D721Med (cell line): Measurements from ENCODE around the gene SH3TC2.
"Not testable (repeated sequence)": the region's sequence is repeated elsewhere in the genome, so short reads cannot be mapped to it uniquely, and the experiment has no call there.

Source experiments
- DNase-seq: peaks from one replicate; pipeline ENCODE4 v3.0.0; 2011; ENCODE audit warnings: low spot score; ENCODE audit not compliant: insufficient read length
- FAIRE-seq: peaks from 2 replicates; lab custom pipeline; 2011; peaks lifted over from hg19 to GRCh38; lab: Jason Lieb, UNC
- TF ChIP-seq, protein P1 (sequence below): IDR thresholded peaks from 2 replicates; pipeline ENCODE4 v1.5.1; 2012; ENCODE audit warnings: mild to moderate bottlenecking, control low read depth; ENCODE audit not compliant: insufficient read depth; ENCODE audit errors: missing control alignments

Gene SH3TC2

DNA sequence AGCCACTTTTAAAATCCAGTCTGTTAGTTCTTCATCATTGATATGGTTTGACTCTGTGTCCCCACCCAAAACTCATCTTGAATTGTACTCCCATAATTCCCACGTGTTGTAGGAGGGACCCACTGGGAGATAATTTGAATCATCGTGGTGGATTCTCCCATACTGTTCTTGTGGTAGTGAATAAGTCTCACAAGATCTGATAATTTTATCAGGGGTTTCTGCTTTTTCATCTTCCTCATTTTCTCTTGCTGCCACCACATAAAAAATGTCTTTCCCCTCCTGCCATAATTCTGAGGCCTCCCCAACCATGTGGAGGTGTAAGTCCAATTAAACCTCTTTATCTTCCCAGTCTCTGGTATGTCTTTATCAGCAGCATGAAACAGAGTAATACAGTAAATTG, 26.9 kb upstream of the SH3TC2 start:
- DNase-seq = no peak
- TF ChIP-seq, protein P1, sequence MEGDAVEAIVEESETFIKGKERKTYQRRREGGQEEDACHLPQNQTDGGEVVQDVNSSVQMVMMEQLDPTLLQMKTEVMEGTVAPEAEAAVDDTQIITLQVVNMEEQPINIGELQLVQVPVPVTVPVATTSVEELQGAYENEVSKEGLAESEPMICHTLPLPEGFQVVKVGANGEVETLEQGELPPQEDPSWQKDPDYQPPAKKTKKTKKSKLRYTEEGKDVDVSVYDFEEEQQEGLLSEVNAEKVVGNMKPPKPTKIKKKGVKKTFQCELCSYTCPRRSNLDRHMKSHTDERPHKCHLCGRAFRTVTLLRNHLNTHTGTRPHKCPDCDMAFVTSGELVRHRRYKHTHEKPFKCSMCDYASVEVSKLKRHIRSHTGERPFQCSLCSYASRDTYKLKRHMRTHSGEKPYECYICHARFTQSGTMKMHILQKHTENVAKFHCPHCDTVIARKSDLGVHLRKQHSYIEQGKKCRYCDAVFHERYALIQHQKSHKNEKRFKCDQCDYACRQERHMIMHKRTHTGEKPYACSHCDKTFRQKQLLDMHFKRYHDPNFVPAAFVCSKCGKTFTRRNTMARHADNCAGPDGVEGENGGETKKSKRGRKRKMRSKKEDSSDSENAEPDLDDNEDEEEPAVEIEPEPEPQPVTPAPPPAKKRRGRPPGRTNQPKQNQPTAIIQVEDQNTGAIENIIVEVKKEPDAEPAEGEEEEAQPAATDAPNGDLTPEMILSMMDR = no peak
- FAIRE-seq = no peak

DNA sequence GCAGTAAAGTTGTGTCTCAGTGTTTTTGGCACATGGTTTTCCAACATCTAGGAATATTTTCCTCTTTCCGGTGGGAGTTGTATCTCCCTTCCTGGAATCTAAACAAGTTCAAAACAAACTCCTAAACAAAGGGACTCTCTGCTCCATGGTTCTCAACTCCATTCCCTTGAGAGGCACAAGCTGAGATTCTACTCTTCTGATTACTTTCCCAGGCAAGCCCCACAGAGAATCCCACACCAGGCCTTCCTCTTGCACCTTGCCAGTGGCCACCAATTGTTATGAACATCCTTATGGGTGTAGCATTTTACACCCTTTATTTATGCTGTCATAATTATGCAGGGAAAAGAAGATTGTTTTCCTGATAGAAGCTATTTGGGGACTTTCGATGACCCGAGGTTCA, 25.8 kb upstream of the SH3TC2 start:
- FAIRE-seq = no peak
- DNase-seq = no peak
- TF ChIP-seq, protein P1 = no peak

DNA sequence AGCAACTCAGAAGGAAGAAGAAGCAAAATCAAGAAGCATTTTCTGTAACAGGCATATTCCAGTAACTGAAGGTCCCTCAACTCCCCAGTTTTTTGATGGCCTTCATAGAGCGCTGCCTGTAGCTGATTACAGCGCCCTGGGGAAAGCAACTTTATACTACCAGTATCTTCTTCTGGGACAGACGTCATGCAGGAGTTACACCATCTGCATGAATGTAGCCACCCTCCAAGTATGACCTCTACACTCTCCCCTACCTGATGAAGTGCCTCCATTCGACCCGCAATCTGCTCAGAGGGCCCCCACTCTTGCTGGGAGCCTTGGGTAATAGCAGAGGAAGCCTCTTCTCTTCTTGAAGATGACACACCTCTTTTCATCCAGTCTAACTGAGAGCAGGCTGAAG, 21.0 kb upstream of the SH3TC2 start:
- TF ChIP-seq, protein P1 = no peak
- FAIRE-seq = no peak

DNA sequence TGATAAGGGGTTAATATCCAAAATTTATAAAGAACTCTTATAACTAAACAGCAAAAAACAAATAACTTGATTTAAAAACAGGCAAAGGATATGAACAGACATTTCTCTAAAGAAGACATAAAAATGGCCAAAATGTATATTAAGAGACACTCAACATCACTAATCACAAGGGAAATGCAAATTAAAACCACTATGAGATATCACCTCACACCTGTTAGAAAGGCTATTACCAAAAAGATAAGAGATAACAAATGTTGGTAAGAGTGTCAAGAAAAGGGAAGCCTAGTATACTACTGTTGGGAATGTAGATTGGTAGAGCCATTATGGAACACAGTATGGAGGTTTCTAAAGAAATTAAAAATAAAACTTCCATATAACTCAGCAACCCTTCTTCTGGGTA, 19.4 kb upstream of the SH3TC2 start:
- no peak for DNase-seq
- no peak for FAIRE-seq
- TF ChIP-seq, protein P1 = no peak

More for the DNA sequence above, 21.0 kb upstream of the SH3TC2 start:
- DNase-seq = no peak

DNA sequence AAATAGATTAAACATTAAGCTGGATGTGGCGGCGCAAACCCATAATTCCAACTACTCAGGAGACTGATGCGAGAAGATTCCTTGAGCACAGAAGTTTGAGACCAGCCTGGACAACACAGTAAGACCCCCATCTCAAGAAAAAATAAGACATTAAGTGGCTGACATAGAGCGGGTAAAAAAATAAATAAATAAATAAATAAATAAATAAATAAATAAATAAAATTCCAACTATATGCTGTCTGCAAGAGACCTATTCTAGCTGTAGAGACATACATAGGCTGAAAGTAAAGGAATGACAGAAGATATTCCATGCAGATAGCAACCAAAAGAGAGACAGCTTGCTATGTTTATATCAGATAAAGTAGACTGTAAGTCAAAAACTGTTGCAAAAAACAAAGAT, 17.4 kb upstream of the SH3TC2 start:
- FAIRE-seq (no peak), DNase-seq (no peak)
- TF ChIP-seq, protein P1 = no peak

DNA sequence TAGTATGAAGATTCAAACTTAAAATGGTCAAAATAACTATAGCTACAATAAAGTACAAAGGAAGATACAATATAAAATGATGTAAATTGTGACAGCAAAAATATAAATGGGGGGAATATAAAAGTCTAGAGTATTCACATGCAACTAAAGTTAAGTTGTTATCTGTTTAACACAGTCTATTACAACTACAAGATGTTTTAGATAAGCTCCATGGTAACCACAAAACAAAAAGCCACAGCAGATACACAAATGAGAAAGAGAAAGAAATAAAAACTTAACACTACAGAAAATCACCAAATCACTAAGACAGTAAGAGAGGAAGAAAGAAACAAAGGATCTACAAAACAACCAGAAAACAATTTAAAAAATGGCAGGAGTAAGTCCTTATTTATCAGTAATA, 17.0 kb upstream of the SH3TC2 start:
- DNase-seq (no peak), FAIRE-seq (no peak)
- TF ChIP-seq, protein P1 = no peak

DNA sequence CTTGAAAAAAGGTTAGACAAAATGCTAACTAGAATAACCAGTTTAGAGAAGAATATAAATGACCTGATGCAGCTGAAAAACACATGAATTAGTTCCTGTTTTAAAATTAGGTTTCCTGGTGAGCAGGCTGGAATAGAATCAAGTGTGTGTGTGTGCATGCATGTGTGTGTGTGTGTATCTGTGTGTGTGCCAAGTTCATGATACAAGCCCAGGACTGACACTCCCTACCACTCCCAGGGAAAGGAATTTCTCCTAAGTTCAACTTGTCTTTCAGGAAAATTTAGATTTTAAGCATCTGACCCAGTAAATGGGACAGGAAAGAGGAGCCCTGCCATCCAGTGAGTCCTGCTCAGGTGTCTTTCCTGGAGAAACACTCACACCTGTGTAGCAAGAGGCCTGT, 11.2 kb upstream of the SH3TC2 start:
- not testable (repeated sequence) for DNase-seq, FAIRE-seq

DNA sequence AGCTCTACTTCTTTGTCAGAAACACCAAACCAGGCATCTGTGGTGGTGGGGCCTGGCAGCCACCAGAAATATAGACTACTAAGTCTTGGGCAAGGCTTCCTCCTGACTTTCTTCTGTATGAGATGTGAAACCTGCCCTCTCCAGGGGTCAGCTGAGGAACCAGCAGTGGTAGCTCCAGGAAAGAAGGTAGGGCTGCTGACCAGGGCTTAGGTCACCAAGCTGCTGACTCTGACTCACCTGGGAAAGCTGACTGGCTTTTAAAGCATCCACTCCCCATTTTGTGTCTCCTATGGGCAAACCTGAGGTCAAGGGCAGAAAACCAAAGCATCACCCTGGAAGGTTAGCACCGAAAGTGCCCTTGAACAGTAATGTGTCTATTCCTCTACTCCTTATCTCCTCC, 10.4 kb upstream of the SH3TC2 start:
- FAIRE-seq (no peak), DNase-seq (no peak)
- TF ChIP-seq, protein P1 = no peak
